Activated CD8-positive, alpha-beta memory T cell treated with anti-CD3 and anti-CD28 coated beads for 36 hours (primary cell): Measurements from ENCODE around the gene KRTAP10-4. TPM values are rescaled to one million over a fixed set of nuclear protein-coding genes. Genes with fewer than 3 reads are reported as not detected.
"Not testable (repeated sequence)": the region's sequence is repeated elsewhere in the genome, so short reads cannot be mapped to it uniquely, and the experiment has no call there.

ENCODE experiments used
- CTCF ChIA-PET: fragments of 350-600 bp; sonication (Branson Sonifier 250); formaldehyde crosslinking; loops from one replicate; lab custom pipeline; 2021; ENCODE audit warnings: antibody characterized with exemption; lab: Charles Lee
- POLR2A ChIA-PET: fragments of 350-600 bp; sonication (Branson Sonifier 250); formaldehyde crosslinking; loops from one replicate; lab custom pipeline; 2021; ENCODE audit warnings: antibody characterized with exemption; lab: Charles Lee
- total RNA-seq, 2 experiments: library from RNA; stranded (reverse); gene quantifications; one replicate each; pipeline ENCODE4 v1.2.3, GENCODE V29; 2021

Gene KRTAP10-4
- total RNA-seq, 2 experiments from 2014 or later, result not detected

DNA sequence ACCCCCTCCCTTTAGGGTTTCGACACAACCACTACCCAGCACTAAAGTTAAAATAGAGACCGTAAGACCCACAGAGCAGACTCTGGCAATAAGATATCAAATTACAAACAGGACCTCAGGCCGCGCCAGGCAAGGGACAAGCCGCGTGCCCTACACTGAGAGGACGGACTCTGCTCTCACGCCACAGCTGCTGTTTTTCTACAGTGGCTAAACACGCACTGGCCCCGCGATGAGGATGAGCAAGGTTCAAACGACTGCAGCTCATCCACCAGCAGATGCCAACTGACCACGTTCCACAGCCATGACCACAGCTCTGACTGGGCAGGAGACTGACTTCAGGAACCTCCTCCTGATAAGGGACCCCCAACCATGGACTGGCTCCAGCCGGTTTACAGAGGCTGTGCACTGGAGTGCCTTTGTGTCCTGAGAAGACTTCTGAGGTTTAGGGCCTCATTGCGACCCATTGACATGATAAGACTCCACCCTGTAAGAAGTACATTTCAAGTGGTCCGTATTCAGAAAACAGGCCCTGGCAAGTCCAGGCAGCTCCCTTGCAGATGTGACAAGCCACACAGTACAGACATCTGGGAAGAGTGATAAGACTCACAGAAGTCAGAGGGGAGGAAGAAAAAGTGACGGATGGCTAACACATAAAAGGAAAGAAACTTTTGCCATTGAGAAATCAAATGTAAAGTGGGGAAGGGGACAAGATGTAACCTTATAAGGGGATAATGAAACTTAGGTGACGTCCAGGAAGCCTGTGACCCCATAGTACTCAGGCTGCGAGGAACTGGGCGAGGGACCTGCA lies 20.3 kb downstream of the KRTAP10-4 start:
- POLR2A ChIA-PET, result no interaction called here
- CTCF ChIA-PET, result no interaction called here

DNA sequence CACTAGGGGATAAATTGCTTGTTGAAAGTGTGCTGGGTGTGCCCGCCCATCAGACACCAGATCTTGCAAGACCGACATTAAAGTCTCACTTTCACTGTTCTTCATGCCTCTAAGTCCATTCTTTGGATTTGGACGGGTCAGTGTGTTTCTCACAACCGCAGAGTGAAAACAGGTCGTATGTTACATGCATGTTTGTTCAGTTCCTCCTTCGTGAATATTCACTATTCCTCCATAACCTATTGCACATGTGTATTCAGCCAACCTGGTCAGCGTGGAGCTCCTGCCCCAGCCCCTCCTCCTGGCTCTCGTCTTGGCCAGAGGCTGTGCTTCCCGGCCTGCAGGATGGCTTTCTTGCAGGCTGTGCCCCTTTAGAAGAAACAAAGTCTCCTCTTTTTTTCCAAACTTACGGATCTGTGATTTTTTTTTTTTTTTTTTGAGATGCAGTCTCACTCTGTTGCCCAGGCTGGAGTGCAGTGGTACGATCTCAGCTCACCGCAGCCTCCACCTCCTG lies 20.9 kb downstream of the KRTAP10-4 start:
- POLR2A ChIA-PET, result no interaction called here
- CTCF ChIA-PET, result no interaction called here

DNA sequence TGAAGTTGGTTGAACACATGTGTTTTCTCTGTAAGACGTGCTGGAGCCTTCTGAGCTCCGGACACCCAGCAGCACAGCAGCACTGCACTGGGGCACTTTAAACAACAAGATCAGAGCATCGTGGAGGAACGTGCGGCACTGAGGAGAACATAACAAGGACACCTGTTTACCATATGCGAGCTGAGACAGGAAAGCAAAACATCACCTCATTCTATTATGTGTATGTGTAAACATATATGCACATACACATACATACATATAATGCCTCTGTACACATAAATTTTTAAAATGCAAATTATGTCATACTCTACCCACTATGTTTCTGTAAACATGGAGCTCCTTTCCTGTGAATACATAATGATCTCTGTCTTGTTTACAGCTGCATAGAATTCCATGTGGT lies 22.0 kb downstream of the KRTAP10-4 start:
- ChIA-PET CTCF (no interaction called here), POLR2A (no interaction called here)

DNA sequence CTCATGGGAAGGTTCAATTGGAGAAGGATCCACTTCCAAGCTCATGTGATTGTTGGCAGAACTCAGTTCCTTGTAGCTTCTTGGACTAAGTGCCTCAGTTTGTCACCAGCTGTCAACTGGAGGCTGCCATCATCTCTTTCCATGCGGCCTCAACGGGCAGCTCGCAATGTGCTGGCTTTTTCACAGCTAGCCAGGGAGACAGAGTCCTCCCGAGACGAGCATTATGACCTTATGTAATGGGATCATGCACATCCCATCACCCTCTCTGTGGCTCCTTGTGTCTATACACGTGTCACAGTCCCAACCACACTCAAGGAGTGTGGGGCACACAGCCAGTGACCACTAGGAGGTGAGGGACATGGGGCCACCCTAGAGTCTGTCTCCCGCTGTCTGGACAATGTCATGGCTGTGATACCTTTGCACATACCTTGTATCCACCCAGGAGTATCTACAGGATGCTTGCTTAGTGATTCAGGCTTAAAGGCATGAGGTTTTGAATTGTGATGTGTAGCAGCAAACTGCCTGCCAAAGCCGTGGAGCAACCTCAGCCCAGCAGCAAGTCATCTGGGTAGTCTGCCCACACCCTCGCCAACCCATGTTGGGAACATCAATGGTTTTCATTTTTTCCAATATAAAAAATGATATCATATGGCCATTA lies 22.7 kb downstream of the KRTAP10-4 start:
- ChIA-PET POLR2A (no interaction called here), CTCF (no interaction called here)

DNA sequence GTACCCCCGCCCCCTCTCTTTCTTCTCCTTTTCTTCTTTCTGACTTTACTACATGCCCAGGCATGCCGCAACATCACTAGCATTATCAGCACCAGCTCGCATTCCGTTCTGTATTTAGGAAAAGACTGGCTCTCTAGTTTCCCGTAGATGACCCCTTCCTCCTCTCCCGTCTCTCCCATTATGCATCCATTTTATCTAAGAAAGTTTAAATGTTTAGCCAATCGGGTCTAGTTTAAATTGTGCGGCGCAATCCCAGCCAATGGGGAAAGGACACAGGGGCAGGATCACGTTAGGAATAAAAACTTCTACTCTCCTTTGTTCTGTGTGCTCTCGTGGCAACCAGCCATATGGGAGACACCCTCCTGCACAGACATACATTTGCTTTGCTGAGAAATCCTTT lies 24.5 kb downstream of the KRTAP10-4 start:
- POLR2A ChIA-PET, result no interaction called here
- CTCF ChIA-PET, result no interaction called here

DNA sequence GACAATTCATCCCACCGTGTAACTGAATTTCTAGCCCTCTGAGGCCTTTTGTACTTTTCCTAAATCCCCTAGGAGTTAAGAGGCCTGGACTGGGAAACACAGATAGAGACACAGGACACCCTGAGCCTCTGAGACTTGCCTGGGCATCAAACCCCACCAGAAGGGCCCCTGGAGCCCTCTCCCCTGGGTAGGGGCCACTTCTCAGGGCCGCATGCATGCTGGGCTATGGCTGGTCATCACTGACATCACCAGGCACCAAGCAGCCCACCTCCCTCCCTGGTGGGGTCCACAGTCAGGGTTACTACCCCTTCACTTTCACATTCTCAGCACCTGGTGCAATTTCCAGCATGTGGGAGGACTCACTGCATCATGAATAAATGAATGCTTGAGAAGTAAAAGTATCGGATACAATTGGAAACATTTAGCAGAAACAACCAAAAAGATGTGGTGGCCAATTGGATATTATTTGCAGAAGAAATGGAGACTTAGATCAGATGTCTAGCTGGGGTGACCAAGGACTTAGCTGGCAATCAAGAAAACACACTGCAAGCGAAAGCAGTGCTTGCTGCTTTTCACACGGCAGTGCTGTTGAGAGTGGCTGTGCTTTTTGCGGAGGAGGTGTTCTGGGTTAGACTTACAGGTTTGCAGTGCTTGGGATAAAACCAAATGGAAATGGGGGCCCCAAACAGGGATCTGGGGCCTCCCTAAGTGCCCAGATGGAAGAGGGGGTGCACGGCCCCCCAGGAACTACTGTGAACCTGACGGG lies 25.9 kb downstream of the KRTAP10-4 start:
- ChIA-PET POLR2A (no interaction called here), CTCF (no interaction called here)

DNA sequence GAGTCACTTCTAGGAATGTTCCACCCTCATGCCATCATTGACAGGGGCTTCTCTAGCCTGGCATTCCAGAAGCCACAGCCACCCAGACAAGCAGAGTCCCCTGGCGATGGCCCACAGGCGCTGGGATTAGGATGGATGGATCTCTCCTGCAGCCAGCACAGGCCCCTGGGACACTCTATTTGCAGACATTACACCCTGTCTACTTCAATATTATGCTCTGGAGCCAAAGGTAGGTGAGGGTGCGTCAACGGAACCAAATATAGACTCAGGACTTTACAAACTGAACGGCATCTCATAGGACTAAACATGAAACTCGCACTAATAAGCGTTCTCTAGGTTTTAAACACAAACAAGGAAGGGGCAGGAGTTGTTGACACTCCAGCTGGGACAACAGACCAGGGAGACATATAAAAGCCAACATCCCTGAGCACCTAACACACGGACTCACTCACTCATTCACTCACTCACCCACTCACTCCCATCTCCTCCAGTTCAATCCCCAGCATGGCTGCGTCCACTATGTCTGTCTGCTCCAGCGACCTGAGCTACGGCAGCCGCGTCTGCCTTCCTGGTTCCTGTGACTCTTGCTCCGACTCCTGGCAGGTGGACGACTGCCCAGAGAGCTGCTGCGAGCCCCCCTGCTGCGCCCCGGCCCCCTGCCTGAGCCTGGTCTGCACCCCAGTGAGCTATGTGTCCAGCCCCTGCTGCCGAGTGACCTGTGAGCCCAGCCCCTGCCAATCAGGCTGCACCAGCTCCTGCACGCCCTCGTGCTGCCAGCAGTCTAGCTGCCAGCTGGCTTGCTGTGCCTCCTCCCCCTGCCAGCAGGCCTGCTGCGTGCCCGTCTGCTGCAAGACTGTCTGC lies 26.8 kb downstream of the KRTAP10-4 start, which contains the start of gene KRTAP10-7:
TSS of gene KRTAP10-7 (plus strand) at position 480 of the 861 bp plus-strand sequence. CDS start at position 505, 25 bp downstream.
- POLR2A ChIA-PET, CTCF ChIA-PET: not testable (repeated sequence)

DNA sequence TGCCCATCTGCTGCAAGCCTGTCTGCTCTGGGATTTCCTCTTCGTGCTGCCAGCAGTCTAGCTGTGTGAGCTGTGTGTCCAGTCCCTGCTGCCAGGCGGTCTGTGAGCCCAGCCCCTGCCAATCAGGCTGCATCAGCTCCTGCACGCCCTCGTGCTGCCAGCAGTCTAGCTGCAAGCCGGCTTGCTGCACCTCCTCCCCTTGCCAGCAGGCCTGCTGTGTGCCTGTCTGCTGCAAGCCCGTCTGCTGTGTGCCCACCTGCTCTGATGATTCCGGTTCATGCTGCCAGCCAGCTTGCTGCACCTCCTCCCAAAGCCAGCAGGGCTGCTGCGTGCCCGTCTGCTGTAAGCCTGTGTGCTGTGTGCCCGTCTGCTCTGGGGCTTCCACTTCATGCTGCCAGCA lies 27.6 kb downstream of the KRTAP10-4 start:
- CTCF ChIA-PET, POLR2A ChIA-PET: not testable (repeated sequence)

DNA sequence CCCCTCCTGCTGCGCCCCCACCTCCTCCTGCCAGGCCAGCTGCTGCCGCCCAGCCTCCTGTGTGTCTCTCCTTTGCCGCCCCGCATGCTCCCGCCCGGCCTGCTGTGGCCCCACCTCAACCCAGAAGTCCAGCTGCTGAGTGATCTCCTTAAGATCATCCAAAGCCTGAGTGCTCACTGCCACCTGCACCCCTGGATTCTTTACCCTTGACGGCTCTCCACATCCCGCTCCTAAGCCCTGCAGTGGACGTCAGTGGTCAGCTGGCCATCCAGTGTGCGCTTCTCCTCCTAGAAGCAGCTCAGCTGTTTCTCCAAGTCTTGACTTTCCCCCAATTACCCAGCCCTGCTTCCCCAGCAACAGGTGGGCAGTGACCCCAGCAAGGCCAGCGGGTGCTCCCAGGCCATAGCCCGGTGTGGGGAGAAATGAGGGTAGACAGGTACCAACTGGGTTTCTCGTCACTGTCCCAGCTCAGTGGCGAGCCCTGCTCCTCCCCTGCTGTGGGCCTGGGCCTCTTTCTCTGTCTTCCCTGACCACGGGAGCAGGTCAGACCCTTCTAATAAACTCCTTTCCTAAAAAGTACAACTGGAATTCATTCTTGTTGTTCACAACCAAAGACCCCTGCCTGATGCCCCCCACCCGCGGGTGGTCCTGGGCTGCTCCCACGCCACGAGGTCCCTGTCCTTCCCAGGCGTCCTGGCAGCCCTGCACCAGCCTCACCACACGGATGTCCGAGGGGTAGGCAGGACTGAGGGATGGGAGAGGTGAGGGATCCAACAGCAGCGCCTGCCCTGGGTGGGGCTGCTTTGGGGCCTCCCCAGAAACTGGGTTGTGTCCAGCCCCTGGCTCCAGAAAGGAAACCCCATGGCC lies 28.3 kb downstream of the KRTAP10-4 start:
- ChIA-PET POLR2A (no interaction called here), CTCF (no interaction called here)

DNA sequence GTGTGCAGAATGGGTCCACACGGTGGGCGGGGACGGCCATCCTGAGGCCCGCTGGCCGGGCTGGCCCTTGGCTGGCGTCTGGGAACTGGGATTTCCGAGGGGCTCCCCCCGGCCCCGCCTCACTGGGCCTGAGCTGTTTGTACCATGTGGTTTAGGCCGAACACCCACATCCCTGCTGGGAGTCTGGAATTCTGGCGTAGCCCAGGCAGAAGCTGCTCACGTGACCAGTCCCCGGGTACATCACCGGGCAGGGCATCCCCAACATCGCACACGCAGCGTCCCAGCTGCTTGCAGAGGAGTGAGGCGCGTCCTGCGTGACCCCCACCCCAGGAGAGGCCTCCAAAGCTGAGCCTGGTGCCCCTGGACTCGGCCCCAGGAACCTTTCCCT lies 28.9 kb downstream of the KRTAP10-4 start:
- ChIA-PET CTCF (no interaction called here), POLR2A (no interaction called here)

DNA sequence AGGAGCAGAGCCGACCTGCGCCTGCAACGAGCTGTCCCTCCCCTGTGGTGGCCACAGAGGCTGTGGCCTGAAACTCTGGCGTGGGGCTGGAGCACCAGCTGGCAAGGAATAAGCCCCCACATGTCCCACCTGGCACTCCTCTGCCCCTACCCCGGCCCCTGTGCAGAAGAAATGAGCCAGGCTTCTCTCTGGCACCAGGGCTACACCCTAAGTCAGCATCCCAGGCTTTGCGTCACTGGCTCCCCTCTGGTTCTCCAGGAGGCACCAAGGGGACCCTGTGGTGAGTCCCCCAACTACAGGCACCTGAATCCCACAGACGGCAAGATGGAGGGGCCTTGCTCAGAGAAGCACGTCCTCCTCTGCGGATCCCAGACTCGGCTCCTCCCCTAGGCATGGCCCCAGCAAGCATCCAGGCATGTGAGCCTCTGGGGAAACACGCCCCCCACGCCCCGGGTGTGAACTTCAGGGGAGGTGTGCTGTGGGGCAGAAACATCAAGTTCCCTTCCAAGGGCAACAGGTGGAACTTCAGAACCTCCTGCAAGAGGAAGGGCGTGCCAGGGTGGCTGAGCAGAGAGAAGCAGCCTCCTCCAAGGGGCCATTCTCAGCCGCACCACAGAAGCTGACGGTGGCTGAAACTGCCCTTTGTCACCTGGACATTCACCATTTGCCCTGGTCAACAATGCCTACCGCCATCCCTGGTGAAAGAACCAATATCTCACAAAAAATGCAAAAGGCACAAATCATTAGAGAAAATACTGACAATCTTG lies 29.8 kb downstream of the KRTAP10-4 start:
- POLR2A ChIA-PET, result no interaction called here
- CTCF ChIA-PET, result no interaction called here

DNA sequence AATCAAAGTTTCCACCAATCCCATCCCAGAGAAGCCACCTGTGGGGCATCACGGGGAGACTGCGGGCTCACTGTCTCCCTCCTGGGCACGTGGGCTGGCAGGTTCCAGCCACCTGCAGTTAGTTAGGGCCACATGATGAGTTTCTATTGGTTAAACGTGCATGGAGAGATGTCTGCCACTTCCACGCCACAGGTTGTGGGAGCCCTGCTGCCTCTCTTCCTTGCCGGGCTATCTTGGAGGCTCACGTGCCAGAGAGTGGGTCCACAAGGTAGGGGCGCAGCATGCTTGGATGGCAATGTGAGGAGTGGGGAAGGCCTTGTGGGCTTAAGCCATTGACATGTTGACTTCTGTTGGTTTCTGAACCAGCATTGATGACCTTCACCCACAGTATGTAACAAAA lies 30.4 kb downstream of the KRTAP10-4 start:
- POLR2A ChIA-PET, result no interaction called here
- CTCF ChIA-PET, result no interaction called here

DNA sequence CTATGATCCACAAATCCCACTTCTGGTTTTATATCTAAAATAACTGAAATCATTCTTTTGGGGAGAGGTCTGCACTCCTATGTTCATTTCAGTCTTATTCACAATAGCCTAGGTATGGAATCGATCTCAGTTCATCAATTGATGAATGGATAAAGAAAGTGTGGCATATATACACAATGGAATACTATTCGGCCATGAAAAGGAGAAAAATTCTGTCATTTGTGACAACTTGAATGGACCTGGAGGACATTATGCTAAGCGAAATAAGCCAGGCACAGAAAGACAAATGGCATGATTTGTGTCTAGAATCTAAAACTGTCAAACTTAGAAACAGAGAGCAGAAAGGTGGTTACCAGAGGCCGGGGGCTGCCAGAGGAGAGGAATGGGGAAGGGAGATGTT lies 33.0 kb downstream of the KRTAP10-4 start:
- ChIA-PET POLR2A (no interaction called here), CTCF (no interaction called here)

DNA sequence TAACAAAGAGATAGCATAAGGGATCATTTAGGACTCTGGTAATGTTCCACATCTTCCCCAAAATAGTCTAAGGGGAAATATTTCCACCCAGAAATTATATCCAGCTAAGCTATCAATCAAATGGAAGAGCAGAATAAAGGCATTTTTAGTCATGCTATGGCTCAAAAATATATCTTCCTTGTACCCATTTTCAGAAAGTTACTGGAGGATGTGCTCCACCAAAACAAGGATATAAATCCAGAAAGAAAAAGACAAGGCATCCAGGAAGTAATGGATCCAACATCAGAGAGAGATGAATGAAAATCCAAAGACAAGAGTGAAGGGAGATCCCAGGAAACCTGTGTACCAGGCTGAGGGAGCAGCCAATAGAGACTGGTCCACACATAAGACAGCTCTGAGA lies 35.7 kb downstream of the KRTAP10-4 start:
- POLR2A ChIA-PET, result no interaction called here
- CTCF ChIA-PET, result no interaction called here

DNA sequence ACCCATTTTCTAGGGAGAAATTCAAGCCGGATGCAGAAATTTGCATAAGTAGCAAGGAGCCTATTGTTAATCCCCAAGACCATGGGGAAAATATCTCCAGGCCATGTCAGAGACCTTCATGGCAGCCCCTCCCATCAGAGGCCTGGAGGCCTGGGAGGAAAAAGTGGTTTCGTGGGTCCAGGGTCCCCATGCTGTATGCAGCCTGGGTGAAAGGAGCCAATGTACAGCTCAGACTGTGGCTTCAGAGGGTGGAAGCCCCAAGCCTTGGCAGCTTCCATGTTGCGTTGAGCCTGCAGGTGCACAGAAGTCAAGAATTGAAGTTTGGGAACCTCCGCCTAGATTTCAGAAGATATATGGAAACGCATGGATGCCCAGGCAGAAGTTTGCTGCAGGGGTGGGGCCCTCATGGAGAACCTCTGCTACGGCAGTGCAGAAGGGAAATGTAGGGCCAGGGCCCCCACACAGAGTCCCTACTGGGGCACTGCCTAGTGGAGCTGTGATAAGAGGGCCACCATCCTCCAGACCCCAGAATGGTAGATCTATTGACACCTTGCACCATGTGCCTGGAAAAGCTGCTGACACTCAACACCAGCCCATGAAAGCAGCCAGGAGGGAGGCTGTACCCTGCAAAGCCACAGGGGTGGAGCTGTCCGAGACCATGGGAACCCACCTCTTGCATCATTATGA lies 36.8 kb downstream of the KRTAP10-4 start:
- POLR2A ChIA-PET, CTCF ChIA-PET: not testable (repeated sequence)

DNA sequence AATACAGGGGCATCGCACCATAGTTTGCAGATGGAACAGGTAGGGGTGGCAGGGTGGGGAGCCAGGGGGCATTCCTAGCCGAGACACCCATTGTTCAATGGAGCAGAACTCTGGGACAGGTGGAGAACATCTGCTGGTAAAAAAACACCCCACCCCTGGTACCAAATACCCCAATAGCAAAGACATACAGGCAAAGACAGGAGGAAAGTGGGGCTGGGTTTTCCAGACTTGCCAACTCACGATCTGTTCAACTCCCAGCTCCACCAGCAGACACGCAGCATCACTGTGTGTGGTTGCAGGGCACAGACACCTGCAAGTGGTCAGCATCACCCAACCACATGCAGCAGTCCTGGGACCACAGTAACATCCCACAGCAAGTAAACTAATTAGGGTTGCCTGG lies 38.0 kb downstream of the KRTAP10-4 start:
- ChIA-PET POLR2A (no interaction called here), CTCF (no interaction called here)

DNA sequence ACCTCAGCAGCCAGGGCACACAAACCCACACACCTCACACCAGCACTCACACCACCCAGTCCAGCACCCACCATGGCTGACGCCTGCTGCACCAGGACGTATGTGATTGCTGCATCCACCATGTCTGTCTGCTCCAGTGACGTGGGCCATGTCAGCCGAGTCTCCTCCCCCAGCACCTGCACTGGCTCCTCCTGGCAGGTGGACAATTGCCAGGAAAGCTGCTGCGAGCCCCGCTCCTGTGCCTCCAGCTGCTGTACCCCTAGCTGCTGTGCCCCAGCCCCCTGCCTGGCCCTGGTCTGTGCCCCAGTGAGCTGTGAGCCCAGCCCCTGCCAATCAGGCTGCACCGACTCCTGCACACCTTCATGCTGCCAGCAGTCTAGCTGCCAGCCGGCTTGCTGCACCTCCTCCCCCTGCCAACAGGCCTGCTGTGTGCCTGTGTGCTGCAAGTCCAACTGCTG lies 38.5 kb downstream of the KRTAP10-4 start, which contains the start of gene KRTAP10-8:
TSS of gene KRTAP10-8 (plus strand) at position 51 of the 458 bp plus-strand sequence. CDS start at position 73, 22 bp downstream.
- POLR2A ChIA-PET, result no interaction called here

More for the DNA sequence above, 38.5 kb downstream of the KRTAP10-4 start, which contains the start of gene KRTAP10-8:
- CTCF ChIA-PET, result no interaction called here
